ENCODE data around the gene POMGNT2.
"Not testable (repeated sequence)": the region's sequence is repeated elsewhere in the genome, so short reads cannot be mapped to it uniquely, and the experiment has no call there.

The POMGNT2 gene

GRCh38 chr3:43055806-43056770 lies 49.8 kb downstream of the POMGNT2 start:
- no peak overlapping the region for H3K4me3 ChIP-seq (ENCODE audit: low read length)
- peaks cover 15% of the 10 kb centered on the region for H3K27me3 ChIP-seq (ENCODE audit: control insufficient read depth, insufficient read depth, low read length)
- no peaks in the 10 kb centered on the region for H3K4me1 ChIP-seq (ENCODE audit: control insufficient read depth, insufficient read depth, low read length)
- H3K36me3 ChIP-seq (ENCODE audit: insufficient read depth, low read length), result no peaks in the 10 kb centered on the region
- no peak overlapping the region for H3K9ac ChIP-seq (ENCODE audit: low read depth, low read length)
- no peaks in the 10 kb centered on the region for H3K9me3 ChIP-seq (replicated peaks; ENCODE audit: low read length)
- H3K4me2 ChIP-seq (ENCODE audit: low read length), result no peak overlapping the region

- no peak overlapping the region for H3K4me2 ChIP-seq (ENCODE audit: low read length)
- peaks cover 14% of the 10 kb centered on the region for H3K27me3 ChIP-seq (ENCODE audit: control insufficient read depth, insufficient read depth, low read length)
- H3K9ac ChIP-seq (ENCODE audit: low read depth, low read length), result no peak overlapping the region
- H3K36me3 ChIP-seq (ENCODE audit: insufficient read depth, low read length), result no peaks in the 10 kb centered on the region
- no peaks in the 10 kb centered on the region for H3K4me1 ChIP-seq (ENCODE audit: control insufficient read depth, insufficient read depth, low read length)
- H3K4me3 ChIP-seq (ENCODE audit: low read length), result no peak overlapping the region
- H3K9me3 ChIP-seq (replicated peaks; ENCODE audit: low read length), result no peaks in the 10 kb centered on the region
Measured at GRCh38 chr3:43055393-43055792, 50.5 kb downstream of the POMGNT2 start.

- no peak overlapping the region for H3K4me2 ChIP-seq (ENCODE audit: low read length)
- H3K27me3 ChIP-seq (ENCODE audit: control insufficient read depth, insufficient read depth, low read length), result peaks cover 14% of the 10 kb centered on the region
- no peaks in the 10 kb centered on the region for H3K36me3 ChIP-seq (ENCODE audit: insufficient read depth, low read length)
- no peaks in the 10 kb centered on the region for H3K4me1 ChIP-seq (ENCODE audit: control insufficient read depth, insufficient read depth, low read length)
- H3K9ac ChIP-seq (ENCODE audit: low read depth, low read length), result no peak overlapping the region
- no peak overlapping the region for H3K4me3 ChIP-seq (ENCODE audit: low read length)
- no peaks in the 10 kb centered on the region for H3K9me3 ChIP-seq (replicated peaks; ENCODE audit: low read length)
Measured at GRCh38 chr3:43054754-43055153, 51.1 kb downstream of the POMGNT2 start.

- Histone ChIP-seq H3K27me3 (ENCODE audit: control insufficient read depth, insufficient read depth, low read length) (peaks cover 14% of the 10 kb centered on the region), H3K4me2 (ENCODE audit: low read length) (no peak overlapping the region), H3K4me1 (ENCODE audit: control insufficient read depth, insufficient read depth, low read length) (no peaks in the 10 kb centered on the region), H3K9me3 (replicated peaks; ENCODE audit: low read length) (no peaks in the 10 kb centered on the region), H3K4me3 (ENCODE audit: low read length) (no peak overlapping the region), H3K36me3 (ENCODE audit: insufficient read depth, low read length) (no peaks in the 10 kb centered on the region), H3K9ac (ENCODE audit: low read depth, low read length) (no peak overlapping the region)
Measured at GRCh38 chr3:43053291-43053690, 52.6 kb downstream of the POMGNT2 start.

GRCh38 chr3:43048470-43048869 lies 57.4 kb downstream of the POMGNT2 start:
- no peaks in the 10 kb centered on the region for H3K4me1 ChIP-seq (ENCODE audit: control insufficient read depth, insufficient read depth, low read length)
- H3K36me3 ChIP-seq (ENCODE audit: insufficient read depth, low read length), result no peaks in the 10 kb centered on the region
- H3K9me3 ChIP-seq (replicated peaks; ENCODE audit: low read length), result no peaks in the 10 kb centered on the region
- no peak overlapping the region for H3K9ac ChIP-seq (ENCODE audit: low read depth, low read length)
- peaks cover 10% of the 10 kb centered on the region for H3K27me3 ChIP-seq (ENCODE audit: control insufficient read depth, insufficient read depth, low read length)
- H3K4me2 ChIP-seq (ENCODE audit: low read length), result no peak overlapping the region
- no peak overlapping the region for H3K4me3 ChIP-seq (ENCODE audit: low read length)

- Histone ChIP-seq H3K27me3 (ENCODE audit: control insufficient read depth, insufficient read depth, low read length) (peaks cover 3% of the 10 kb centered on the region), H3K36me3 (ENCODE audit: insufficient read depth, low read length) (no peaks in the 10 kb centered on the region), H3K9me3 (replicated peaks; ENCODE audit: low read length) (no peaks in the 10 kb centered on the region), H3K4me1 (ENCODE audit: control insufficient read depth, insufficient read depth, low read length) (no peaks in the 10 kb centered on the region), H3K4me2 (ENCODE audit: low read length) (no peak overlapping the region), H3K4me3 (ENCODE audit: low read length) (no peak overlapping the region), H3K9ac (ENCODE audit: low read depth, low read length) (no peak overlapping the region)
Measured at GRCh38 chr3:43046583-43046982, 59.3 kb downstream of the POMGNT2 start.

- H3K4me3 ChIP-seq (ENCODE audit: low read length); H3K36me3 ChIP-seq (ENCODE audit: insufficient read depth, low read length); H3K4me1 ChIP-seq (ENCODE audit: control insufficient read depth, insufficient read depth, low read length); H3K9ac ChIP-seq (ENCODE audit: low read depth, low read length); H3K27me3 ChIP-seq (ENCODE audit: control insufficient read depth, insufficient read depth, low read length); H3K4me2 ChIP-seq (ENCODE audit: low read length); H3K9me3 ChIP-seq (replicated peaks; ENCODE audit: low read length): not testable (repeated sequence)
Measured at GRCh38 chr3:43045079-43045478, 60.8 kb downstream of the POMGNT2 start.

- no peaks in the 10 kb centered on the region for H3K4me1 ChIP-seq (ENCODE audit: control insufficient read depth, insufficient read depth, low read length)
- H3K9ac ChIP-seq (ENCODE audit: low read depth, low read length), result no peak overlapping the region
- H3K27me3 ChIP-seq (ENCODE audit: control insufficient read depth, insufficient read depth, low read length), result no peaks in the 10 kb centered on the region
- no peak overlapping the region for H3K4me3 ChIP-seq (ENCODE audit: low read length)
- H3K9me3 ChIP-seq (replicated peaks; ENCODE audit: low read length), result no peaks in the 10 kb centered on the region
- H3K36me3 ChIP-seq (ENCODE audit: insufficient read depth, low read length), result no peaks in the 10 kb centered on the region
- H3K4me2 ChIP-seq (ENCODE audit: low read length), result no peak overlapping the region
Measured at GRCh38 chr3:43043793-43044192, 62.1 kb downstream of the POMGNT2 start.

- Histone ChIP-seq H3K4me2 (ENCODE audit: low read length) (no peak overlapping the region), H3K9me3 (replicated peaks; ENCODE audit: low read length) (no peaks in the 10 kb centered on the region), H3K4me3 (ENCODE audit: low read length) (no peak overlapping the region), H3K36me3 (ENCODE audit: insufficient read depth, low read length) (no peaks in the 10 kb centered on the region), H3K4me1 (ENCODE audit: control insufficient read depth, insufficient read depth, low read length) (no peaks in the 10 kb centered on the region), H3K27me3 (ENCODE audit: control insufficient read depth, insufficient read depth, low read length) (no peaks in the 10 kb centered on the region), H3K9ac (ENCODE audit: low read depth, low read length) (no peak overlapping the region)
Measured at GRCh38 chr3:43043071-43043766, 62.7 kb downstream of the POMGNT2 start.

- Histone ChIP-seq H3K4me2 (ENCODE audit: low read length) (no peak overlapping the region), H3K27me3 (ENCODE audit: control insufficient read depth, insufficient read depth, low read length) (peaks cover 3% of the 10 kb centered on the region), H3K36me3 (ENCODE audit: insufficient read depth, low read length) (no peaks in the 10 kb centered on the region), H3K4me3 (ENCODE audit: low read length) (no peak overlapping the region), H3K4me1 (ENCODE audit: control insufficient read depth, insufficient read depth, low read length) (no peaks in the 10 kb centered on the region), H3K9me3 (replicated peaks; ENCODE audit: low read length) (no peaks in the 10 kb centered on the region), H3K9ac (ENCODE audit: low read depth, low read length) (no peak overlapping the region)
Measured at GRCh38 chr3:43041517-43041916, 64.4 kb downstream of the POMGNT2 start.

GRCh38 chr3:43038010-43038409 lies 67.9 kb downstream of the POMGNT2 start:
- Histone ChIP-seq H3K4me1 (ENCODE audit: control insufficient read depth, insufficient read depth, low read length) (no peaks in the 10 kb centered on the region), H3K9me3 (replicated peaks; ENCODE audit: low read length) (no peaks in the 10 kb centered on the region), H3K27me3 (ENCODE audit: control insufficient read depth, insufficient read depth, low read length) (peaks cover 3% of the 10 kb centered on the region), H3K36me3 (ENCODE audit: insufficient read depth, low read length) (no peaks in the 10 kb centered on the region), H3K4me3 (ENCODE audit: low read length) (no peak overlapping the region), H3K9ac (ENCODE audit: low read depth, low read length) (no peak overlapping the region), H3K4me2 (ENCODE audit: low read length) (no peak overlapping the region)
